SK-N-SH treated with all-trans-retinoic acid at 6 μM for 48 hours (cell line): ENCODE measurements around the gene INSM1.

Source experiments
- ATAC-seq: fragments of 200-7000 bp; cut with Tn5 transposase; 3 replicates; pipeline ENCODE4 v1.9.1; 2020; ENCODE audit warnings: mild to moderate bottlenecking, moderate library complexity
- BACH2 ChIP-seq: fragments of 250-450 bp; sonication (Bioruptor Pico); IDR thresholded peaks from 2 replicates; pipeline ENCODE4 v1.9.0; 2021; ENCODE audit warnings: mild to moderate bottlenecking, borderline replicate concordance
- CSDC2 ChIP-seq: fragments of 250-450 bp; sonication (Bioruptor Pico); IDR thresholded peaks from 2 replicates; pipeline ENCODE4 v1.5.0; 2020; ENCODE audit warnings: mild to moderate bottlenecking, moderate library complexity
- ESRRG ChIP-seq: fragments of 250-450 bp; sonication (Bioruptor Pico); IDR thresholded peaks from 2 replicates; pipeline ENCODE4 v1.6.1; 2021; ENCODE audit warnings: mild to moderate bottlenecking
- GLIS3 ChIP-seq: fragments of 250-450 bp; sonication (Bioruptor Pico); IDR thresholded peaks from 2 replicates; pipeline ENCODE4 v1.5.0; 2020; ENCODE audit warnings: mild to moderate bottlenecking, moderate library complexity
- ISL1 ChIP-seq: fragments of 250-450 bp; sonication (Bioruptor Pico); IDR thresholded peaks from 2 replicates; pipeline ENCODE4 v2.1.2; 2022; ENCODE audit warnings: mild to moderate bottlenecking, moderate library complexity
- OSR1 ChIP-seq: fragments of 250-450 bp; sonication (Bioruptor Pico); IDR thresholded peaks from 2 replicates; pipeline ENCODE4 v1.8.0; 2022; ENCODE audit warnings: moderate library complexity, mild to moderate bottlenecking, inconsistent platforms
- POU6F1 ChIP-seq: fragments of 250-450 bp; sonication (Bioruptor Pico); IDR thresholded peaks from 2 replicates; pipeline ENCODE4 v1.8.0; 2021; ENCODE audit warnings: low read depth, mild to moderate bottlenecking, moderate library complexity, borderline replicate concordance
- PPARA ChIP-seq: fragments of 250-450 bp; sonication (Bioruptor Pico); IDR thresholded peaks from 2 replicates; pipeline ENCODE4 v1.5.0; 2020; ENCODE audit warnings: mild to moderate bottlenecking, borderline replicate concordance
- SNAI2 ChIP-seq: fragments of 250-450 bp; sonication (Bioruptor Pico); IDR thresholded peaks from 2 replicates; pipeline ENCODE4 v1.5.0; 2020; ENCODE audit warnings: mild to moderate bottlenecking, moderate library complexity
- TCF4 ChIP-seq: fragments of 250-450 bp; sonication (Bioruptor Pico); IDR thresholded peaks from 2 replicates; pipeline ENCODE4 v1.8.0; 2021; ENCODE audit warnings: mild to moderate bottlenecking, moderate library complexity, borderline replicate concordance
- TSHZ2 ChIP-seq: fragments of 250-450 bp; sonication (Bioruptor Pico); IDR thresholded peaks from 2 replicates; pipeline ENCODE4 v1.5.0; 2020; ENCODE audit warnings: mild to moderate bottlenecking, moderate library complexity
- ZC3H10 ChIP-seq: fragments of 250-450 bp; sonication (Bioruptor Pico); IDR thresholded peaks from 2 replicates; pipeline ENCODE4 v1.5.1; 2021; ENCODE audit warnings: mild to moderate bottlenecking, moderate library complexity
- ZFP3 ChIP-seq: fragments of 250-450 bp; sonication (Bioruptor Pico); IDR thresholded peaks from 2 replicates; pipeline ENCODE4 v1.5.0; 2020; ENCODE audit warnings: mild to moderate bottlenecking, moderate library complexity
- ZNF565 ChIP-seq: fragments of 450-650 bp; formaldehyde crosslinking; conservative IDR thresholded peaks from 2 replicates; pipeline ENCODE4 v1.5.0; 2020; ENCODE audit warnings: low read depth, mild to moderate bottlenecking, moderate library complexity
- ZNF70 ChIP-seq: fragments of 450-650 bp; formaldehyde crosslinking; IDR thresholded peaks from 2 replicates; pipeline ENCODE4 v1.5.0; 2020; ENCODE audit warnings: mild to moderate bottlenecking, moderate library complexity
- ZNF8 ChIP-seq: fragments of 450-650 bp; formaldehyde crosslinking; IDR thresholded peaks from 2 replicates; pipeline ENCODE4 v1.5.0; 2020; ENCODE audit warnings: mild to moderate bottlenecking, moderate library complexity
- TF ChIP-seq, protein P1 (sequence below): fragments of 250-450 bp; sonication (Bioruptor Pico); IDR thresholded peaks from 2 replicates; pipeline ENCODE4 v1.5.1; 2021; ENCODE audit warnings: mild to moderate bottlenecking, moderate library complexity
- TF ChIP-seq, protein P2 (sequence below): fragments of 250-450 bp; sonication (Bioruptor Pico); IDR thresholded peaks from 2 replicates; pipeline ENCODE4 v1.8.0; 2020; ENCODE audit warnings: mild to moderate bottlenecking, moderate library complexity, borderline replicate concordance
- TF ChIP-seq, protein P3 (sequence below): fragments of 250-450 bp; sonication (Bioruptor Pico); IDR thresholded peaks from 2 replicates; pipeline ENCODE4 v1.5.1; 2020; ENCODE audit warnings: low read depth, mild to moderate bottlenecking, moderate library complexity

Gene INSM1

DNA sequence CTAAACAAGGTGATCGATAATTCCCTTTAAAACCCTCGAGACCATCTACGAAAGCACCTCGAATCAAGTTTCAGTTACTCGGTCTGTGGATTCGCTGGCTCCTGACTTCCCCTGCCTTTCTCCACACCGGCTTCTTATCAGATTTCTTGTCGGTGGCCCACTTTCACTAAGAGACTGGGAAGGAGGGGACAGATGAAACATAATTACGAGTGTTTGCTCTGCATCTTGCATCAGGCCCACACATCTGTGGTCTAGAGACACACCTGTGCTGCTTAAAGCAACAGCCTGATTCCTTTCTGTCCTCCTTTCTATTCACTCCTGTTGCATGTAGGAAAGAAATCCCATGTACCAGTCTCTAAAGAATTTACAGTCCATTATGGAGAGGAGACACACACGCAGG is 37.7 kb downstream of the INSM1 start (continued):
- TF ChIP-seq ESRRG (CRISPR knock-in tag) (no peak), ZNF8 (no peak)
- TF ChIP-seq, protein P1, sequence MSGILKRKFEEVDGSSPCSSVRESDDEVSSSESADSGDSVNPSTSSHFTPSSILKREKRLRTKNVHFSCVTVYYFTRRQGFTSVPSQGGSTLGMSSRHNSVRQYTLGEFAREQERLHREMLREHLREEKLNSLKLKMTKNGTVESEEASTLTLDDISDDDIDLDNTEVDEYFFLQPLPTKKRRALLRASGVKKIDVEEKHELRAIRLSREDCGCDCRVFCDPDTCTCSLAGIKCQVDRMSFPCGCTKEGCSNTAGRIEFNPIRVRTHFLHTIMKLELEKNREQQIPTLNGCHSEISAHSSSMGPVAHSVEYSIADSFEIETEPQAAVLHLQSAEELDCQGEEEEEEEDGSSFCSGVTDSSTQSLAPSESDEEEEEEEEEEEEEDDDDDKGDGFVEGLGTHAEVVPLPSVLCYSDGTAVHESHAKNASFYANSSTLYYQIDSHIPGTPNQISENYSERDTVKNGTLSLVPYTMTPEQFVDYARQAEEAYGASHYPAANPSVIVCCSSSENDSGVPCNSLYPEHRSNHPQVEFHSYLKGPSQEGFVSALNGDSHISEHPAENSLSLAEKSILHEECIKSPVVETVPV (CRISPR knock-in tag): no peak

GRCh38 chr20:20406306-20406705 is 38.4 kb downstream of the INSM1 start:
- ATAC-seq: no peak
- TF ChIP-seq ZFP3 (no peak), BACH2 (no peak), POU6F1 (CRISPR knock-in tag) (no peak), ESRRG (CRISPR knock-in tag) (no peak), TSHZ2 (no peak), OSR1 (CRISPR knock-in tag) (no peak), GLIS3 (CRISPR knock-in tag) (no peak), ZNF8 (no peak), TCF4 (no peak), ZNF565 (CRISPR knock-in tag) (no peak), CSDC2 (CRISPR knock-in tag) (no peak), ZC3H10 (CRISPR knock-in tag) (no peak), ISL1 (CRISPR knock-in tag) (no peak), SNAI2 (CRISPR knock-in tag) (no peak), PPARA (CRISPR knock-in tag) (no peak), ZNF70 (CRISPR knock-in tag) (no peak)
- TF ChIP-seq, protein P2, sequence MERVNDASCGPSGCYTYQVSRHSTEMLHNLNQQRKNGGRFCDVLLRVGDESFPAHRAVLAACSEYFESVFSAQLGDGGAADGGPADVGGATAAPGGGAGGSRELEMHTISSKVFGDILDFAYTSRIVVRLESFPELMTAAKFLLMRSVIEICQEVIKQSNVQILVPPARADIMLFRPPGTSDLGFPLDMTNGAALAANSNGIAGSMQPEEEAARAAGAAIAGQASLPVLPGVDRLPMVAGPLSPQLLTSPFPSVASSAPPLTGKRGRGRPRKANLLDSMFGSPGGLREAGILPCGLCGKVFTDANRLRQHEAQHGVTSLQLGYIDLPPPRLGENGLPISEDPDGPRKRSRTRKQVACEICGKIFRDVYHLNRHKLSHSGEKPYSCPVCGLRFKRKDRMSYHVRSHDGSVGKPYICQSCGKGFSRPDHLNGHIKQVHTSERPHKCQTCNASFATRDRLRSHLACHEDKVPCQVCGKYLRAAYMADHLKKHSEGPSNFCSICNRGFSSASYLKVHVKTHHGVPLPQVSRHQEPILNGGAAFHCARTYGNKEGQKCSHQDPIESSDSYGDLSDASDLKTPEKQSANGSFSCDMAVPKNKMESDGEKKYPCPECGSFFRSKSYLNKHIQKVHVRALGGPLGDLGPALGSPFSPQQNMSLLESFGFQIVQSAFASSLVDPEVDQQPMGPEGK (CRISPR knock-in tag): no peak
- TF ChIP-seq, protein P3, sequence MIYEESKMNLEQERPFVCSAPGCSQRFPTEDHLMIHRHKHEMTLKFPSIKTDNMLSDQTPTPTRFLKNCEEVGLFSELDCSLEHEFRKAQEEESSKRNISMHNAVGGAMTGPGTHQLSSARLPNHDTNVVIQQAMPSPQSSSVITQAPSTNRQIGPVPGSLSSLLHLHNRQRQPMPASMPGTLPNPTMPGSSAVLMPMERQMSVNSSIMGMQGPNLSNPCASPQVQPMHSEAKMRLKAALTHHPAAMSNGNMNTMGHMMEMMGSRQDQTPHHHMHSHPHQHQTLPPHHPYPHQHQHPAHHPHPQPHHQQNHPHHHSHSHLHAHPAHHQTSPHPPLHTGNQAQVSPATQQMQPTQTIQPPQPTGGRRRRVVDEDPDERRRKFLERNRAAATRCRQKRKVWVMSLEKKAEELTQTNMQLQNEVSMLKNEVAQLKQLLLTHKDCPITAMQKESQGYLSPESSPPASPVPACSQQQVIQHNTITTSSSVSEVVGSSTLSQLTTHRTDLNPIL (CRISPR knock-in tag): no peak

DNA sequence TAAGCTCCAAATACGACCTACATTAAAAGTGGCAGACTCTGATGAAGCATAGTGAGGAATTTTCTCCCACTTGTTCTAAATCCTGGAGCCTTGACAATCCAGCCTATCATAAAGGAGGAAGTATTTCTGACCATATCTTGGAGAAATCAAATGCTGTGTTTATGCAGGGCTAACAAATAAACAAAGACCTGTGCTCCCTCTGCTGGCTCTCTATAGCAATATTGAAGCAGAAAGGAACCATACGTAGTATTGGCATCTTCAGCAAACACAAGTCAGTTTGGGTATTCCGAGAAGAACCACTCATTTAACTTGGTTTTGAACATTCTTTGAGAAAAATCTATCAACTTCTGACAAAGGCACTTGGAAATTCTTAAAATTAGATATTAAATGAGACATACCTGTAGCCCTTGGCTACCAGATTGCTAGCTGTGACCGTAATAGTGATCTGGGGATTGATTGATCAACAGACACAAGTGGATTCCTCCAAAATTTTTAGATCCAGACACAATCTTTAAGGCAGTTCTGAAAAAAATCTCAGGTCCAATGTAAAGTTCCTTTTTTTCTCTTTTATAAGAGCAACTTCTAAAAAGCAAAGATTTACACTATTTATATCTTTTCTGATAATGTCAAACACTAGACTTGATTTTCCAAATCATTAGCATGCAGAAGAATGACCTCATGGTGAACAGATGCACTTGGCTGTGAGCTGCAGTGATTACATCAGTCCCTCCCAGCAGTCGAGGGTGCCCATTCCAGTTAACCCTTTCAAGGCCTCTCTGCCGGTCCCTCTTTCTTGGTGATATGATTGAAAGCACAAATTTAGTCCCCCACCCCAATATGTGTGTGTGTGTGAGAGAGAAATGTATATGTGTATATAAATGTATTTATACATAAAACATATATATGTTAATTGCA is 40.2 kb downstream of the INSM1 start:
- TF ChIP-seq GLIS3 (CRISPR knock-in tag): no peak
- peak; percentile 56; the same call in 1 of the 3 replicates for ATAC-seq

DNA sequence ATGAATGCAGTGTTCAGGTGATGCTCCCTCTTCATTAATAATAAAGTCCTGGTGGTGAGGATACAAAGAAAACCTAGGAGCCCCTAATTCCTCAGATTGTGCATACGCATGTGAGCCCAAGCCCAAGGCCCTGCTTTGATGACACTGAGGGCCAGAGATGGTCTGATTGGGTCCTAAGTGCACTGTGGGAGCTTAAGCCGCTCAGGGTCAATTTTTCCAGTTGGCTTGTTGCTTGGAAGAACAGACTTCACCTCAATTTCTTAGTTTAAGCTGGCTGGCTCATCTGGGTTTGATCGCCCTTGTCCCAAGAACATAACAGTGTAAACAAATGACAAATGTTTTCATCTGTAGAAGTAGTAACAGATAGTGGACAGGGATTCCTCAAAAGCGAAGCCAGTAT is 41.4 kb downstream of the INSM1 start:
- ATAC-seq: no peak
- TF ChIP-seq ESRRG (CRISPR knock-in tag) (no peak), POU6F1 (CRISPR knock-in tag) (no peak), ZNF8 (no peak), PPARA (CRISPR knock-in tag) (no peak)
- TF ChIP-seq, protein P3 (CRISPR knock-in tag): no peak
- TF ChIP-seq, protein P2 (CRISPR knock-in tag): no peak
